ENCODE data around the gene RFTN1. TPM values are rescaled to one million over a fixed set of nuclear protein-coding genes. Genes with fewer than 3 reads are reported as not detected.

Gene RFTN1
- total RNA-seq, 1 donor from 2014 or later: 53.4 TPM

DNA sequence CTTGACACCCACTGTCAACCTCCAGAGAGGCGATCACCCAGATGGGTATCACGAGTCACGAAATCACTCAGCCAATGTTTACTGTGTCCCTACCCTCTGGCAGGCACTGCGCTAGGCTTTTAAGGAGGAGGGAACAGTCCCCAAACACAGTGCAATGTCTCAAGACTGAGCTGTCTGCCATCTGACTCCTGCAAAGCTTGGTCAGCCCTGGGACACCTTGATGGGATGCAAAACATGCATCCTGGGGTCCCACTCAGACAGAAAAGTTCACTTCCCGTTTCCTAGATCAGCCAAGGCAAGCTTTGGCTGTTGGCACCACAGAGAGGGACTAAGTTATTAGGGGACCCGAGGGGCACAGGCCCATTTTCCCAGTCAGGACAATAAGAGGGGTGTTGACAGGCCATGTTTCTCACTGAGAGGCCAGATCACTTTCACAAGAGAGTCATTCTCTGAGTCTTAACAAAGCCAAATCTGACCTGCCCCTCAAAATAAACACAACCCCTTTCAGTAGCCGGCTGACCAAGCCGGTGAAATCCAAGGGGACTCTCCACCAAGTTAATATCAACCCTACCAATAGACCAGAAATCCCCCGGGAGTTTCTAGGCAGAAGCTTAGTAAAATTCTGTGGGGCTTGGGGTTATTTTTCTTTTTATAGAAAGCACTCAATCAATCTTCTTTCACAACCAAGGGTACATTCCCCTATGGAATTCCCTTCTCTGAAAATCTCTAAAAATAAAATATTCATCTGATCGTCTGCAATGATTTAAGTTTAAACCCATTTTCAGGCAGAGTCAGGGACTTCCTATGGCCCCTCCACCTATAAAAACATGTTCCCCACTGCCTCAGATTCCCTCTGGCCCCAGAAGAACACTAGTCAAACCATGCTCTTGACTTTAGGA, 3.5 kb downstream of the RFTN1 start:
- Mint-ChIP-seq H3K4me3 (ENCODE audit: unreplicated experiment) (peak overlapping the region; percentile 14), H3K4me1 (ENCODE audit: low read depth) (peaks cover 46% of the 10 kb centered on the region), H3K36me3 (ENCODE audit: low read depth) (peaks cover 3% of the 10 kb centered on the region), H3K27me3 (ENCODE audit: low read depth) (no peaks in the 10 kb centered on the region), H3K27ac (ENCODE audit: unreplicated experiment) (peak overlapping the region; percentile 84), H3K9me3 (ENCODE audit: low read depth) (no peaks in the 10 kb centered on the region)
- DNase-seq (ENCODE audit: low spot score): no peak
- TF ChIP-seq CTCF (IDR thresholded peaks at IDR 0.05): no peak

DNA sequence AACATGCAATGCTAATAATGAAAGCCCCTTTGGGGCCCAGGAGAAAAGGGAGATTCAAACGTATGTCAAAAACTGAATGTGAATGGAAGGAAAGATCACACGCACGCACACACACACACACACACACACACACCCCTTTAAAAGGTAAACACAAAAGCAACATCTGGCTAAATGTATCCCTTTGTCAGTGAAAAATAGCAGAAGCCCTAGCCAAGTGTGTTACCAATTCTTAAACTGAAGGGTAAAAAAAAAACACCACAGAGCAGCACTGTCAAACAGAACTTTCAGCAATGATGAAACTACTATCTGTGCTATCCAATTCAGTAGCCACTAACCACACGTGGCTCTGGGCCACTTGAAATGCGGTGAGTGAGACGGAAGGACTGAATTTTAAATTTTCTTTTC, 4.9 kb downstream of the RFTN1 start:
- TF ChIP-seq CTCF (IDR thresholded peaks at IDR 0.05): no peak
- Mint-ChIP-seq H3K4me3 (ENCODE audit: unreplicated experiment) (no peak overlapping the region), H3K9me3 (ENCODE audit: low read depth) (no peaks in the 10 kb centered on the region), H3K27ac (ENCODE audit: unreplicated experiment) (no peak overlapping the region), H3K36me3 (ENCODE audit: low read depth) (peaks cover 5% of the 10 kb centered on the region), H3K4me1 (ENCODE audit: low read depth) (peaks cover 44% of the 10 kb centered on the region), H3K27me3 (ENCODE audit: low read depth) (no peaks in the 10 kb centered on the region)
- no peak for DNase-seq (ENCODE audit: low spot score)

DNA sequence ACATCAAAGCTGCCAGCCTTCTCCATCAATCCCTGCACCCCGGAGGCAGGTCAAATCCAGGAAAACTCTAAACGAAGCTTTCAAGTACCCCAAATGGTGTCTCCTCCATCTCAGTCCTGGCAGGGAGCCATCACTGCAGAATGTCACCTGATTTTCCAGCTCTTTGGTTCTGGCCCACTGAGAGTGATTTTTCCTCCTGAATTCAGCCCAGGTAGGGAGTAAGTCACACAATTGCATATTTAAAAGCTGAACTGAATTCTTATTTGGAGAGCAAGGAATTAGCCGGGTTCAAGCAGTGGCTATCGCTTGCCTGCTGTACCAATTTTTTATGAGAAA, 5.3 kb downstream of the RFTN1 start:
- Mint-ChIP-seq H3K36me3 (ENCODE audit: low read depth) (peaks cover 5% of the 10 kb centered on the region), H3K27ac (ENCODE audit: unreplicated experiment) (no peak overlapping the region), H3K9me3 (ENCODE audit: low read depth) (no peaks in the 10 kb centered on the region), H3K4me1 (ENCODE audit: low read depth) (peaks cover 47% of the 10 kb centered on the region), H3K4me3 (ENCODE audit: unreplicated experiment) (no peak overlapping the region), H3K27me3 (ENCODE audit: low read depth) (no peaks in the 10 kb centered on the region)
- TF ChIP-seq CTCF (IDR thresholded peaks at IDR 0.05): no peak
- no peak for DNase-seq (ENCODE audit: low spot score)

GRCh38 chr3:16507578-16508242, 5.8 kb downstream of the RFTN1 start:
- H3K4me3 Mint-ChIP-seq (ENCODE audit: unreplicated experiment): no peak overlapping the region
- peaks cover 5% of the 10 kb centered on the region for H3K36me3 Mint-ChIP-seq (ENCODE audit: low read depth)
- H3K4me1 Mint-ChIP-seq (ENCODE audit: low read depth): peaks cover 43% of the 10 kb centered on the region
- no peaks in the 10 kb centered on the region for H3K9me3 Mint-ChIP-seq (ENCODE audit: low read depth)
- no peaks in the 10 kb centered on the region for H3K27me3 Mint-ChIP-seq (ENCODE audit: low read depth)
- no peak for DNase-seq (ENCODE audit: low spot score)
- TF ChIP-seq CTCF (IDR thresholded peaks at IDR 0.05): no peak
- H3K27ac Mint-ChIP-seq (ENCODE audit: unreplicated experiment): no peak overlapping the region

DNA sequence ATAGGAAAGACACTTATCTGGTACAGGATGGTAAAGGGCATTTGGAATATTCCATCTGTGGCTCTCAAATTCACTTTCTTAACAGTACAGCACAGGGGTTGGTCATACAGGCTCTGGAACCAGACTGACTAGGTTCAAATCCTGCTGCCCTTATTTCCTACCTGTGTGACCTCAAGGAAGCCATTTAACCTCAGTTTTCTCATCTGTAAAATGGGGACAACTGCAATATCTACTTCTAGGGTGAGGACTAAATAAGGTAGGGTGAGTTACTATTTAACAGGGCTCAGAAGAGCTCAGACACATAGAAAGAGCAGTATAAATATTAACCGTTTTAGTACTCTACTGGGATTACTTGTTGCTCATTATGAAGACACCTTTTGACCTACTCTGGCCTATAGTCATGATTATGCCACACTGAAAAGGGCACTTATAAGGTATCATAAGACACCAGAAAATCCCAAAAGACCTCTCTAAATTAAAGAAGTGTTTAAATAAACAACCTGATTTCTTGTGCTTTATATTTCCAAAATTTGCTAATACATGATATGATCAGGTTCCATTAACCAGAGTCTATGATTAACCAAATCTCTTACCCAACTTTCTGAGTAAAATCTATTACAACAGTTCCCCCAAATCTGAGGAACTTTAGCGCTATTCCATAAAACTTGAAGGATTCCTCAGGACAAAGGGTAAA, 6.5 kb downstream of the RFTN1 start:
- TF ChIP-seq CTCF (IDR thresholded peaks at IDR 0.05): no peak
- H3K4me3 Mint-ChIP-seq (ENCODE audit: unreplicated experiment): no peak overlapping the region
- H3K4me1 Mint-ChIP-seq (ENCODE audit: low read depth): peaks cover 38% of the 10 kb centered on the region
- no peak for DNase-seq (ENCODE audit: low spot score)
- H3K27ac Mint-ChIP-seq (ENCODE audit: unreplicated experiment): no peak overlapping the region
- H3K9me3 Mint-ChIP-seq (ENCODE audit: low read depth): no peaks in the 10 kb centered on the region
- peaks cover 5% of the 10 kb centered on the region for H3K36me3 Mint-ChIP-seq (ENCODE audit: low read depth)
- no peaks in the 10 kb centered on the region for H3K27me3 Mint-ChIP-seq (ENCODE audit: low read depth)
